Stimulated activated CD8-positive, alpha-beta memory T cell treated with anti-CD3 and anti-CD28 coated beads, Interleukin-15, amount 100 ng/mL, for 48 hours (primary cell): ENCODE data around the gene ACTN2.

Experiments used
- DNase-seq, 2 donors: peaks; one replicate each; pipeline ENCODE4 v3.0.0-alpha.2; 2020; ENCODE audit warnings: low read depth in 2 of 2

ACTN2 gene

DNA sequence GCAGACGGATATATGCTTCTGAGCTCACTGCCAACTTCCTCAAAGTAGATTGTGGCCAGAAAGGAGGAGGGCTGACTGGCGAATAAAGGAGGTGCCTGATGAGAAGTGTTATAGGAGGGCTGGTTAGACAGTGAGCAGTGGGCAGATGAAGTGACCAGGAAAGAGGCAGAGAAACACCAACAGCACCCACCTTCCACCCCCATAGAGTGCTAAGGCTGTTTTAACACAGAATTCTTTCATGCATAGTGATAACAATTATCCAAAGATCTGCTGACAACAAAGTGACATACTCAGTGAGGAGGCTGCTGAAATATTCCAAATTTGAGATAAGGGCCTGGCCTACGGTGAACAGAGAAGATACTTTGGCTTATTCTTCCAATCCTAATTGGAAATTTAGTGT is 87.6 kb downstream of the ACTN2 start:
- DNase-seq: no peak

DNA sequence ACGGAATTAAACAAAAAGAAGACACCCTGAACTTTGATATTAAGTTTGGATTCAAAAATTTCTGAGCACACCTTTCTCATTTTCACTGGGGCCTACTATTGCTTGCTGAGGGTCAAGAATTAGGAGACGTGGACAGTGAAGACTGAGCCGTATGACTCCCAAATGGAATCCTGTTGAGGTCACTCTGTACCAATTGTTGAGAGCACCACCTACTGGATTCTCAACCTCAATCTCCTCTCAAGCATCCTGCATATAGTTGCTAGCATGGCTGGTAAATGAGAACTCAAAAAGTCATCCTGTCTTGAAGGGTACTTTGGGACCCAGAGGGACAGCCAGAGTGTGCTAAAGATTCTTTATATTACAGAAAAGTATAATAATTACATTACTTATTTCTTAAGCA is 88.6 kb downstream of the ACTN2 start:
- DNase-seq: no peak

- DNase-seq: no peak
Measured at GRCh38 chr1:236779312-236779711, 93.0 kb downstream of the ACTN2 start.

DNA sequence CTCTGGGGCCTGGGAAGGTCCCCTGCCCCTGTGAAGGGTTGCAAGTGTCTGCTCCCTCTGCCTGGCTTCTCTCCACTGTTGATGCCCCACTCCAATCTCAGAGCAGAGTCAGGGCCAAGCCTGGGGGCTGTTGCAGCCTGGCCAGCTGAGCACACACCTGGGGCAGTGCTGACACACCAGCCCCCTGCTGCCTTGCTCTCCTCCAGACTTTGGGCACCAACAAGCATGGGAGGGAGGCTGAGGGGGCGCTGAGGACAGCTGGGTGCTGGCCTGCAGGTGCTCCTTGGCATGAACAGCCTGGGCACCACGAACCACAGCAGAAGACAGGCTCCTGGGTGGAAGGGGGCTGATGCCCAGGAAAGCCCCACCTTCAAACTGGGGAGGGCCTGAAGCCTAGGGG is 99.2 kb downstream of the ACTN2 start:
- no peak for DNase-seq

GRCh38 chr1:236786453-236786852 is 100.2 kb downstream of the ACTN2 start:
- DNase-seq: no peak

DNA sequence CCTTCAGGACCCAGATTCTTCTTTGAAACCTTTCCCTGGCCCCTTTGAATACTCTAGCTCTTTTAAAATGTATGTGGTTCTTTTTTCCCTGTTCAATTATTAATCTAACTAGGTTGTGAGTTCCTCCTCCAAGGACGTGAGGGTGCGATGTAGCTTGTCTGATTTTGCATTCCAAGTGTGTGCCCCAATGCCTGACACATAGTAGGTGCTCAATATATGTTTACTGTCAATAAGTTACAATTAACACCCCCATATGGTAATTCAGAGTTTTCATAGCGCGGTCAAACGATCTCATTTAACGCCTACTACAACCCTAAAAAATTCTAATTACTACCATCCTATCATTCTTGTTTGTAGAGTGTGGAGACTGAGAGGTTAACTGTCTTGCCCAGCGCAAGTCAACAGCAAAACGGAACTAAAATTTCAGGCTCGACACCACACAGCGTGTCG is 108.3 kb downstream of the ACTN2 start:
- DNase-seq: no peak

DNA sequence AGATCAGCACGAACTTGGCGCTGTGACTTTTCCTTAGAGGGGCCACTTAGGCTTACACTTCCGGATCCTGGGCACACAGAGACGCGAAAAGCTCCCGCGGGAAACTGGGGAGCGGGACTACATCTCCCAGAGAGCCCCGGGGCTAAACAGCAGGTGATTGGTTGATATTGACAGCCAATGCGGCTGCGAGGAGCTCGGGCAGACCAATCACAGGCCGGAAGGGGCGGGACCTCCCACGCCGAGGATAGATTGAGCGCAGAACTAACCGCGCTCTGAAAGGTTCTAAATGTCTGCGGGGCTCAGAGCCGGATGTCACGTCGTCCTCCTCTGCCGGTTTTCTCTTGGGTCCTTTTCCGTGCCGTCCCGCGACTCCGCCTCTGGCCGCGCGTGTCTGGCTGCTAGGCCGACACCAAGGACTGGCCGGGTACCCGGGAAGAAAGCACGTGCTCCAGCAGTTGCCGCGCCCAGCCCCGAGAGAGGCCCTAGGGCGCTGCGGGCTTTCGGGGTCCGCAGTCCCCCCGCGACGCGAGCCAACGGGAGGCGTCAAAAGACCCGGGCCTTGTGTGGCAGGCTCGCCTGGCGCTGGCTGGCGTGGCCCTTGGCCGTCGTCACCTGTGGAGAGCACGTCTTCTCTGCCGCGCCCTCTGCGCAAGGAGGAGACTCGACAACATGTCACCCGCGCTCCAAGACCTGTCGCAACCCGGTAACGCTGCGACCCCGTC is 108.9 kb downstream of the ACTN2 start, which contains the start of gene MTR:
MTR (plus strand) TSS at position 258 of the 722 bp plus-strand sequence; CDS start at position 670, 412 bp downstream.
- peak; percentile 91 to 95 for DNase-seq

- peak in 1 of 2 donors; percentile 64 for DNase-seq
Measured at GRCh38 chr1:236795757-236796667, 109.7 kb downstream of the ACTN2 start.

DNA sequence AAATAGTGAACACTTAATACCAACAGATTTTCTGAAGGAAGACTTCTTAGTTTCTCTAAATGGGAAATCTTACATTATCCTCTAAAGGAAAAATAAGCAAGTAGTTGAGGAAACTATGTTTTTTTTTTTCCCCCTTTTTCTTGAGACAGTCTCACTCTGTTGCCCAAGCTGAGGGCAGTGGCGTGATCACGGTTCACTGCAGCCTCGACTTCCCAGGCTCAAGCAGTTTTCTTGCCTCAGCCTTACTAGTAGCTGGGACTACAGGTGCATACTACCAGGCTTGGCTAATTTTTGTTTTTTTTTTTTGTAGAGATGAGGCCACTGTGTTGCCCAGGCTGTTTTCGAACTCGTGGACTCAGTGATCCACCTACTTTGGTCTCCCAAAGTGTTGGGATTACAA is 112.7 kb downstream of the ACTN2 start:
- DNase-seq: no peak

DNA sequence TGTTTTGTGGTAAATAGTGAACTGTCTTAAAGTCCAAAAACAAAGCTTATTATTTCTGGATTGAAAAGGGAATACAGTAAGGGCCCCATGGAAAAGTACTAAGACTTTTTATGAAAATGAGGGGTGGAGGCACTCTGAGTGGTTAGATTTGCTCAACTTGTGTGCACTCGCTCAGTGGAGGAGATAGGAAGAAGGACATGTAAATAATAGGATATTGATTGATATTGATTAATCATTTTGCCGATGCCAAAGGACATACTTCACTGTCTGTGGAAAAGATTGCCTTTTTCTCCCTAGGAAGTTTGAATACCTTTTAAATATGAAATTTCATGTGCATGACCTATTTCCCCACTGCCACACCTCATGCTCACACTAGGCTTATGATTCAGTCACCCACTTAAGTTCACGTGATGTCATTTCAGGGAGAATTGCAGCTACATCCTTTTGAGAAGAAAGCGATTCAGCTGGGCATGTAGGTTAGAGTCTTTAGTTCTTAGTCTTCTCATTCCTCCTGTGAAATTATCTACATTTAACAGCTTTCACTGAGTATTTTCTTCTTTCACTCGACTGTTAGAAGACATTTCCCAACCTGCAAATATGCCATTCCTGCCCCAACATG is 113.8 kb downstream of the ACTN2 start:
- DNase-seq: no peak

GRCh38 chr1:236800623-236801022 is 114.3 kb downstream of the ACTN2 start:
- DNase-seq: no peak

- DNase-seq: no peak
Measured at GRCh38 chr1:236802264-236802663, 116.0 kb downstream of the ACTN2 start.

DNA sequence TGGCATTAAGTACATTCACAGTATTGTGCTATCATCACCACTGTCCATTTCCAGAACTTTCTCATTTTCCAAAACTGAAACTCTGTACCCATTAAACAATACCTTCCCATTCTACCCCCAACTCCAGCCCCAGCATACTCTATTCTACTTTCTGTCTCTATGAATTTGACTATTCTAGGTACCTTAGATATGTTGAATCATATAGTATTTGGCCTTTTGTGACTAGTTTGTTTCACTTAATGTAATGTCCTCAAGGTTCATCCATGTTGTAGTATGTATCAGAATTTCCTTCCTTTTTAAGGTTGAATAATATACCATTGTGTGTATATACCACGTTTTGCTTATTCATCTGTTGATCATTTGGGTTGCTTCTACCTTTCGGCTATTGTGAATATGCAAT is 120.3 kb downstream of the ACTN2 start:
- no peak for DNase-seq

DNA sequence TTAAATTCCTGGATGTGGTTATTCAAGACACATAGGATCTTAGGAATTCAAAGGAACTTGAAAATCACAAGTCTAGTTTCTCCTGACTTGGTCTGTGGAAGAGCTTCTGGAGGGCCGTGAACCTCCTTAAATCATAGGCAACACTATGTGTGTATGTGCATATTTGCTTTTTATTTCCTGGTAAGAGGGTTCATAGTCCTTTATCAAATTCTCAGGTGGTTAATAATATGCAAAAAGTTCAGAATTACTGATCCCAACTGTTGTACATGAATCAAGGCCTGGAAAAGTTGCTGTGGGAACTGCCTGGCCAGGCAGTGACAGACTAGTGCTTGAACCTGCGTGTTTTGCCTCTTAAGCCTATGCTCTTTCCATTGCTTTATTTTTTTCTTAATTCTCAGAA is 121.7 kb downstream of the ACTN2 start:
- DNase-seq: no peak

- DNase-seq: no peak
Measured at GRCh38 chr1:236808564-236809130, 122.3 kb downstream of the ACTN2 start.

- DNase-seq: no peak
Measured at GRCh38 chr1:236809148-236809547, 122.8 kb downstream of the ACTN2 start.

GRCh38 chr1:236810018-236810417 is 123.7 kb downstream of the ACTN2 start:
- DNase-seq: no peak

DNA sequence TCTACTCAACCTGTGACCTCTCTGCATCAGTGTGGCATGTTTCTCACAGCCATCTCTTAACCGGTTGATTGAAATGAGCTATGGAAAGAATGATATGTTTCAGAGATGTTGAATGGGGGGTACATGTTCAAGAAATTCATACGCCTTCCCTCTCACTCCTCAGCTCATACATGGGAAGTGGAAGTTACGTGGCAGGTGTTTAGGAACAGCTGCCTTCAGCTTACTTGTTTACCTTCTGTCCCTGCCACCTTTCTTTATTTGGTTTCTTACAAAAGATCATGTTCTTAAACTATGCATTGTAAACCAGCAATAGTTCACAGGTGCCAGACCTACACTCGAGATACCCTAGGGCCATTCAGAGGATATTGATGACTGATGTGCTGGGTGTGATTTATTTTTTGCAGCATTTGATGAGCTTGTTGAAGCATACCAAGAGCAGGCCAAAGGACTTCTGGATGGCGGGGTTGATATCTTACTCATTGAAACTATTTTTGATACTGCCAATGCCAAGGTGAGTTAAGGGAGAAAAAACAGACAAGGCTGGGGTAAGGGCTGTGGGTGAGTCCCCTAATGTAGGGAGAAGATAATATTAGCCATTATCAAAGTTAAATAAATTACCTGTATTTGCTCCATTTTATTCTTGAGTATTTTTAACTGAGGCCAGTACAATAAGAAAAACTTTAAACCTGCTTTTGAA is 126.2 kb downstream of the ACTN2 start:
- no peak for DNase-seq
